Left ventricle myocardium inferior (tissue), 1 donor: ENCODE results near the gene MOB1A. TPM values are rescaled to one million over a fixed set of nuclear protein-coding genes. Genes with fewer than 3 reads are reported as not detected.
"Not testable (repeated sequence)": the region's sequence is repeated elsewhere in the genome, so short reads cannot be mapped to it uniquely, and the experiment has no call there.

ENCODE experiments used
- DNase-seq: peaks from one replicate; pipeline ENCODE4 v3.0.0-alpha.2; 2020
- H3K27ac ChIP-seq: fragments of 200-600 bp; replicated peaks from 2 replicates; pipeline ENCODE4 v1.8.0; 2021
- H3K27me3 ChIP-seq: fragments of 200-600 bp; 2 replicates; pipeline ENCODE4 v1.8.0; 2021; ENCODE audit warnings: low read depth
- H3K36me3 ChIP-seq: fragments of 200-600 bp; 2 replicates; pipeline ENCODE4 v1.8.0; 2021
- H3K4me1 ChIP-seq: fragments of 200-600 bp; 2 replicates; pipeline ENCODE4 v1.8.0; 2021
- H3K4me3 ChIP-seq: fragments of 200-600 bp; 2 replicates; pipeline ENCODE4 v1.8.0; 2021; ENCODE audit warnings: mild to moderate bottlenecking, moderate library complexity
- H3K9me3 ChIP-seq: fragments of 200-600 bp; replicated peaks from 2 replicates; pipeline ENCODE4 v1.8.0; 2021
- intact Hi-C: fragments of 100-400 bp; cut with micrococcal nuclease; formaldehyde crosslinking; loops from one replicate; pipeline ENCODE4 v1.11.0; 2022
- total RNA-seq: library from RNA; stranded (reverse); fragmentation: NEBNext Ultra II Directional; extraction: Animal tissue kit (Norgen Biotek cat#: 25700); gene quantifications from one replicate; pipeline ENCODE4 v1.2.1, GENCODE V29; 2021
- TF ChIP-seq, protein P1 (sequence below): fragments of 200-600 bp; IDR thresholded peaks from 2 replicates; pipeline ENCODE4 v1.8.0; 2021; ENCODE audit warnings: antibody characterized with exemption, mild to moderate bottlenecking, borderline replicate concordance
- donor health status: DM: no; HTN: yes; CAD: no; lungs with severe emphysema.

MOB1A gene
- total RNA-seq, 1 donor from 2014 or later, result 54.9 TPM

DNA sequence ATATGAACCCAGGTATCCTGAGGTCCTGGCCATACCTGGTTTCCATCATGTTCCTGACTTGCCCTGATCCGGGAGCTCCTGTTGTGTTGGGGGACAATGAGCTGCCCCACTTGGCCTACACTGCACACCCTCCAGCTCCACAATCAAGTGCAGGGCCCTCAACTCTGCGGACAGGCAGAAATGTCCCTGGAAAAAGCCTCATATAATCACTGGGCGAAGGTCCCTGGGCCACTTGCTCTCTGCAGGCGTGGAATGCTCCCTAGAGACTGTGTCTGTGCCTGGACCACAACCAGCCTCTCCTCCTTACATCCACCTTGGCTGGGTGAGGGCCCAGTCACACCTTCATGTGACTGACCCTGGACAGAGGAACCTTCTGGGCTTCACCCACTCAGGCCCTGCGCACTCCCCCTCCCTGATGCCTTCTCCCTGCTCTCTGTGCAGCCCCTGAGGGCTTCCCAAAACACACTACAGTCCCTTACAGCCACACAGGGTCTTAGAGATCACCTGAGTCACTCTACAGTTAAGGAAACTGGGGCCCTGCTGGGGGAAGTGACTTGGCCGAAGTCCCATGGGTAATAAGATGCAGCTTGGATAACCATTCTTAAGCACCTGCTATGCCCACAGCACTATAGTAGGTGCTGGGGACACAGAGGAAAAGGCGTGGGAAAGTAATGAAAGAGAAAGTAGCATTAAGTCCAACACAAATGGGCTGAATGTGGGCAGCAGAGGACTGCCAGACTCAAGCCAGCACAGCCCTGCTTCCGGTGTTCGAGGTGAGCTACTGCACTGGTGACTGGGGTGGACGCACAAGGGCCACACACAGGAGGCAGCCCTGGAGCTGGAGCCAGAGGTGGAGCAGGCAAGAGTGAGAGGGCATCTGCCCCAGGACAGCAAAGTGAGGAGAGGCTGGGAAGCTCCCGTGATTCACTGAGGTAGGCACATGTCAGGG is 40.8 kb downstream of the MOB1A start:
- no peak overlapping the region for H3K4me3 ChIP-seq
- no peak for DNase-seq
- no peaks in the 10 kb centered on the region for H3K27me3 ChIP-seq
- TF ChIP-seq, protein P1, sequence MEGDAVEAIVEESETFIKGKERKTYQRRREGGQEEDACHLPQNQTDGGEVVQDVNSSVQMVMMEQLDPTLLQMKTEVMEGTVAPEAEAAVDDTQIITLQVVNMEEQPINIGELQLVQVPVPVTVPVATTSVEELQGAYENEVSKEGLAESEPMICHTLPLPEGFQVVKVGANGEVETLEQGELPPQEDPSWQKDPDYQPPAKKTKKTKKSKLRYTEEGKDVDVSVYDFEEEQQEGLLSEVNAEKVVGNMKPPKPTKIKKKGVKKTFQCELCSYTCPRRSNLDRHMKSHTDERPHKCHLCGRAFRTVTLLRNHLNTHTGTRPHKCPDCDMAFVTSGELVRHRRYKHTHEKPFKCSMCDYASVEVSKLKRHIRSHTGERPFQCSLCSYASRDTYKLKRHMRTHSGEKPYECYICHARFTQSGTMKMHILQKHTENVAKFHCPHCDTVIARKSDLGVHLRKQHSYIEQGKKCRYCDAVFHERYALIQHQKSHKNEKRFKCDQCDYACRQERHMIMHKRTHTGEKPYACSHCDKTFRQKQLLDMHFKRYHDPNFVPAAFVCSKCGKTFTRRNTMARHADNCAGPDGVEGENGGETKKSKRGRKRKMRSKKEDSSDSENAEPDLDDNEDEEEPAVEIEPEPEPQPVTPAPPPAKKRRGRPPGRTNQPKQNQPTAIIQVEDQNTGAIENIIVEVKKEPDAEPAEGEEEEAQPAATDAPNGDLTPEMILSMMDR, result no peak
- no peak overlapping the region for H3K27ac ChIP-seq
- intact Hi-C loops, result no loop called here
- H3K4me1 ChIP-seq, result no peaks in the 10 kb centered on the region
- H3K9me3 ChIP-seq, result peaks cover 6% of the 10 kb centered on the region
- peaks cover 51% of the 10 kb centered on the region for H3K36me3 ChIP-seq

DNA sequence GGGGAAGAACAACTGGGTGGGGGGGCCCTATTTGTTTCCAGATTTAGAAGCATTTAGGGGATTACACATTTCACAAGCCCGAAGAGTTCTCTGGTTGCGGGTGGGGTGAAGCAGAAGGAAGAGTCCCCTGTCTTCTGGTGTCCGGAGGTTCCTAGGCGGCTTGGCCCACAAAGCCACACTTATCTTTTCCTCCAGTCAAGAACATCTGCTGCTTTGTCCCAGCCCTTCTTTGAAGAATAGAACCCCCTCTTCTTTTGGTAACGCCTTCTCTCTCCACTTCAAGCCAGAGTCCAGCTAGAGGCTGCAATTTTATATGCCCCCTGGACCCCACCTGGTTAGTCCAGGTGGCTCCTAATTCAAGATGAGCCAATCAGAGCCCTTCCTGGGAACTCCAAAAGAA is 46.8 kb downstream of the MOB1A start:
- no peak overlapping the region for H3K4me3 ChIP-seq
- TF ChIP-seq, protein P1, result no peak
- no peaks in the 10 kb centered on the region for H3K4me1 ChIP-seq
- peaks cover 24% of the 10 kb centered on the region for H3K36me3 ChIP-seq
- no peaks in the 10 kb centered on the region for H3K27me3 ChIP-seq
- DNase-seq, result no peak
- H3K9me3 ChIP-seq, result peaks cover 6% of the 10 kb centered on the region
- intact Hi-C loops, result no loop called here
- no peak overlapping the region for H3K27ac ChIP-seq

DNA sequence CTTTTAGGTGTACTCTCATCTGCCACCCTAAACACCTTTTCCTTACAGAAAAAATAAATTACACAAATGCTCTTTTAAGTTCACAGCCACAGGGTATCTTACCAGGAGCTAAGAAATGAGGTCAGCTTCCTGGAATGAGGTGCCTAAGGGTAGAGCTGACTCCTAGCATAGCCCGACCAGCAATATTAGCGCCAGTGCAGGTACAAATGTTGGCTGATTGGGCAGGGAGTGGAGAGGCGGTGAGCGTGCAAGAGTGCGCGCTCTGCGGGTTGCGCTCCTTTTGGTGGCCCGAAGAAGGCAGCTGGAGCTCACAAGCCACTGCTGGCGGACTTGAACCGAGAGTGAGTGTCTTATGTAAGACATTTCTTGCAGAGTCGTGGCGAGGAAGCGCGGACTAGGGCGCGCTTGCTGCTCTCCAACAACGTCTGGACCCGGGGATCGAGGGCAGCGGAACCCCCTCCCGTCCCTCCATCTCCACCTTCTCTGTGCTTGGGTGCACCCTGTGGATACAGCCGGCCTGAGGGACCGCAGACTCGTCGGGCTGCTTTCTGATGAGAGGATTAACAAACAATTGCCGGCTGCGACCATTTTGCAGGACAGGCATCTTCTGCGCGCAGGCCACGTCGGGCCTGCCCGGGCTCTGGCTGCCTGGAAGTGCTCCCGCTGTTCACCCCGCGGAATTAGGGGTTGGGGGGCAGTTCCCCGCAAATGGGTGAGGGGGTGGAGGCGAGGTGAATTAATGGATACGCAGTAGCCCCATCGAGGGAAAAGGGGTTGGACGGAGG is 48.3 kb downstream of the MOB1A start:
- Histone ChIP-seq H3K4me3 (no peak overlapping the region), H3K36me3 (peaks cover 23% of the 10 kb centered on the region), H3K27ac (no peak overlapping the region), H3K27me3 (no peaks in the 10 kb centered on the region), H3K4me1 (no peaks in the 10 kb centered on the region), H3K9me3 (peaks cover 6% of the 10 kb centered on the region)
- intact Hi-C loops, result no loop called here
- TF ChIP-seq, protein P1, result no peak
- no peak for DNase-seq

DNA sequence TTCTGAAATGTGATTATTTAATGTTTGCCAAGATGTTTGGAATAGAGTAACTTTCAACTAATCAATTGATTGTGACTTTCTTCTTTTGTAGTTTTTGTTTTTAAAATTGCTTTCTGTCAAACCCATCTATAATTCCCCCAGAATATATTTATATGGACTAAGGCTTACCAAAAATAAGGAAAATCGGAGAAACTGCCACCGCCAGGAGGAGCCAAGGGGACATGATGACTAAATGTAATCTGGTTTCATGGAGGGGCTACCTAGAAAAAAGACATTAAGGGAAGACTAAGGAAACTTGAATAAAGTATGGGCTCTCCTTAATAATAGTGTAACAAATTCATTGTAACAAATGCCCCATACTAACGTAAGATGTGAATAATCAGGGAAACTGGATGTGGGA is 50.5 kb downstream of the MOB1A start:
- intact Hi-C loops, result no loop called here
- no peak overlapping the region for H3K4me3 ChIP-seq
- H3K27ac ChIP-seq, result no peak overlapping the region
- H3K27me3 ChIP-seq, result no peaks in the 10 kb centered on the region
- H3K4me1 ChIP-seq, result no peaks in the 10 kb centered on the region
- H3K36me3 ChIP-seq, result peaks cover 1% of the 10 kb centered on the region
- peaks cover 5% of the 10 kb centered on the region for H3K9me3 ChIP-seq
- TF ChIP-seq, protein P1, result no peak
- no peak for DNase-seq

DNA sequence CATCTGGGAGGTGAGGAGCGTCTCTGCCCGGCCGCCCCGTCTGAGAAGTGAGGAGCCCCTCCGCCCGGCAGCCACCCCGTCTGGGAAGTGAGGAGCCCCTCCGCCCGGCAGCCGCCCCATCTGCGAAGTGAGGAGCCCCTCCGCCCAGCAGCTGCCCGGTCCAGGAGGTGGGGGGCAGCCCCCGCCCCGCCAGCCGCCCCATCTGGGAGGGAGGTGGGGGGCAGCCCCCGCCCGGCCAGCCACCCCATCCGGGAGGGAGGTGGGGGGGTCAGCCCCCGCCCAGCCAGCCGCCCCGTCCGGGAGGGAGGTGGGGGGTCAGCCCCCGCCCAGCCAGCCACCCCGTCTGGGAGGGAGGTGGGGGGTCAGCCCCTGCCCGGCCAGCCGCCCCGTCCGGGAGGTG is 54.7 kb downstream of the MOB1A start:
- intact Hi-C loops, H3K36me3 ChIP-seq, DNase-seq, H3K27me3 ChIP-seq, H3K27ac ChIP-seq, H3K4me3 ChIP-seq: not testable (repeated sequence)
- peaks cover 15% of the 10 kb centered on the region for H3K4me1 ChIP-seq
- H3K9me3 ChIP-seq, result peaks cover 21% of the 10 kb centered on the region

DNA sequence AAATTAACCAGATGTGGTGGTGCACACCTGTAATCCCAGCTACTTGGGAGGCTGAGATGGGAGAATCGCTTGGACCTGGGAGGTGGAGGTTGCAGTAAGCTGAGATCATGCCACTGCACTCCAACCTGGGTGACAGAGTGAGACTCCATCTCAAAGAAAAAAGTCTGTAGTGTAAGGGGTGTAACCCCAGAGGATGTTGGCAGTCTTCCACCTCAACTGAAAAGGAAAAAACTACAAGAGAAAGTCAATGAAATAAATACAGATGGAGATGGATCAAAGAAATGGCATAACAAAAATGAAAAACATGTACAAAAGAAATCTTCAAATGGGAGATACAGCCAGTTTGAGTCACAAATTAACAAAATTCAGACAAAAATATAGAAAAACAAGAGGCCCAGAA is 56.8 kb downstream of the MOB1A start:
- H3K27ac ChIP-seq, DNase-seq, H3K27me3 ChIP-seq, intact Hi-C loops, H3K36me3 ChIP-seq, H3K4me3 ChIP-seq: not testable (repeated sequence)
- Histone ChIP-seq H3K9me3 (peaks cover 21% of the 10 kb centered on the region), H3K4me1 (peaks cover 15% of the 10 kb centered on the region)
